ENCODE results near the gene MBD6. TPM values are rescaled to one million over a fixed set of nuclear protein-coding genes. Genes with fewer than 3 reads are reported as not detected.
A peak's percentile ranks its signal among the peaks of the same experiment; 100 is the strongest.
"Not testable (repeated sequence)": the region's sequence is repeated elsewhere in the genome, so short reads cannot be mapped to it uniquely, and the experiment has no call there.

The MBD6 gene
- polyA plus RNA-seq, 3 donors = 52.7 to 108 (median 65.9) TPM

DNA sequence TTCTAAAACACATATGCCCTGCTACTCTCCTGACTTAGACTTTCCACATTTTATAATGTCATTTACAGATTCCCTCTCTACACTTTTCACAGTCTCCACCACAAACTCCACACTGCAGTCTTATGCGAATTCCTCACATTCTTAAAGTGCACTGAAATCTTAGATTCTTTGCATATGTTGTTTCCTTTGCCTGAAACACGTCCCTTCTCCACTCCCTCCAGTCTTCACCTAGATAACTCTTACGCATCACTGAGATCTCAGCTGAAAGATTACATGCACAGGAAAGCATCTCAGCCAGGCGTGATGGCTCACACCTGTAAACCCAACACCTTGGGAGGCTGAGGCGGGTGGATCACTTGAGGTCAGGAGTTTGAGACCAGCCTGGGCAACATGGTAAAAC lies 39.2 kb upstream of the MBD6 start:
- DNase-seq (ENCODE audit: extremely low read depth in 1 of 11, low read depth in 9 of 11, low spot score in 4 of 11) = no peak

DNA sequence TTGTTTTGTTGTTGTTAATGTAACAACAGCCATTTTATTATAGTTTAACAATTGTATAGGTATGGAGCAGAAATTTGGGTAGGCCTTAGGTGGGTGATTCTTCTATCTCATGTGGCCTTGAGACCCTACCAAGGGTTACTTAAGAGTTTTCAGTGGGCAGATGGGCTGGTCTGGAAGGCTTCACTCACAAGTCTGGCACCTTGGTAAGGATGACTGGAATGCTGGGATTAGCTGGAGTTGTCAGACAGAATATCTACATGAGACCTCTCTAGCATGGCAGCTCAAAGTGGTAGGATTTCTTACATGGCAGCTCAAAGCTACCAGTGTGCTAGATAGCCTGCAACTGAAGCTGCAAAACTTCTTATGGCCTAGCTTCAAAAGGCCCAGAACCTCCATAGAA lies 36.9 kb upstream of the MBD6 start:
- DNase-seq (ENCODE audit: extremely low read depth in 1 of 11, low read depth in 9 of 11, low spot score in 4 of 11) = no peak

DNA sequence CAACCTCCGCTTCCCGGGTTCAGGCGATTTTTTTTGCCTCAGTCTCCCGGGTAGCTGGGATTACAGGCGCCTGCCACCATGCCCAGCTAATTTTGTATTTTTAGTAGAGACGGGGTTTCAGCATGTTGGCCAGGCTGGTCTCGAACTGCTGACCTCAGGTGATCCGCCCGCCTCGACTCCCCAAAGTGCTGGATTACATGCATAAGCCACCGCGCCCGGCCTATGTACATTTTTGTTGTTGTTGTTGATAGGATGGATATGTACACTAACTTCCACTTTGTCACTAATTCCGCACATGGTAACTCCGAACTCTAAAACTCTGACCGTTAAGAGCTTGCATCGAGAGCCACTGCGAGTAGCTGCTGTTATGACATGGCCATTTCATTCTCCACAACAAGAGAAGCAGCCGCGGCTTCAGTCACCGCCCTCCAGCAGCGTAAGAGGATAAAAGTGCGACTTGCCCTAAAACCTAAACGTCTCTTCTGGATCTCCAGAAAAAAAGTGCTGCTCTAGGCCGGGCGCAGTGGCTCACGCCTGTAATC lies 35.5 kb upstream of the MBD6 start:
- no peak for DNase-seq (ENCODE audit: extremely low read depth in 1 of 11, low read depth in 9 of 11, low spot score in 4 of 11)

DNA sequence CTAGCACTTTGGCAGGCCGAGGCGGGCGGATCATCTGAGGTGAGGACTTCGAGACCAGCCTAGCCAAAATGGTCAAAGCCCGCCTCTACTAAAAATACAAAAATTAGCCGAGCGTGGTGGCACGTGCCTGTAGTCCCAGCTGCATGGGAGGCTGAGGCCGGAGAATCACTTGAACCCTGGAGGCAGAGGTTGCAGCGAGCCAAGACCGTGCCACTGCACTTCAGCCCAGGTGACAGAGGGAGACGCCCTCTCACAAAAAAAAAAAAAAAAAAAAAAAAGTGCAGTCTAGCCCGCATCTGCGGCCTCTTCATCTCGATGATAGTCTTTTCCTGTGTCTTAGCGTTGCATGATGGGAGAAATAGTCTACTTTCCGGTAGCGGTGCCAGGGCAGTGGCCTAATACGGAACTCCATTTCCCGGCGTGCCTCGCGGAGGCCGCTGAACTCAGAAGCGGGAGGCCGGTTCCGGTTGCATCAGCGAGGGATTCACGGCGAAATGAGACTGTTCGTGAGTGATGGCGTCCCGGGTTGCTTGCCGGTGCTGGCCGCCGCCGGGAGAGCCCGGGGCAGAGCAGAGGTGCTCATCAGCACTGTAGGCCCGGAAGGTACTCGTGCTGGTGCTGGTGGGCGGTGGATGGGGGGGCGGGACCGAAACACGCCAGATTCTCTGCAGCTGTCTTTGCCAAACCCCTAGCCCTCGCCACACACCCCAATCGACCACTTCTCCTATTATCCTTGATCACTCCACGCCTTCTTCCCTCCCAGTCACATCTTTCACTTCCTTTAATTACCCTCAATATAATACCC lies 34.8 kb upstream of the MBD6 start, which contains the start of gene MARS1:
TSS of gene MARS1 (plus strand) at position 472 of the 805 bp plus-strand sequence. CDS start at position 495, 23 bp downstream.
- DNase-seq (ENCODE audit: extremely low read depth in 1 of 11, low read depth in 9 of 11, low spot score in 4 of 11) = peak; percentile 80 to 97 (median 92)

DNA sequence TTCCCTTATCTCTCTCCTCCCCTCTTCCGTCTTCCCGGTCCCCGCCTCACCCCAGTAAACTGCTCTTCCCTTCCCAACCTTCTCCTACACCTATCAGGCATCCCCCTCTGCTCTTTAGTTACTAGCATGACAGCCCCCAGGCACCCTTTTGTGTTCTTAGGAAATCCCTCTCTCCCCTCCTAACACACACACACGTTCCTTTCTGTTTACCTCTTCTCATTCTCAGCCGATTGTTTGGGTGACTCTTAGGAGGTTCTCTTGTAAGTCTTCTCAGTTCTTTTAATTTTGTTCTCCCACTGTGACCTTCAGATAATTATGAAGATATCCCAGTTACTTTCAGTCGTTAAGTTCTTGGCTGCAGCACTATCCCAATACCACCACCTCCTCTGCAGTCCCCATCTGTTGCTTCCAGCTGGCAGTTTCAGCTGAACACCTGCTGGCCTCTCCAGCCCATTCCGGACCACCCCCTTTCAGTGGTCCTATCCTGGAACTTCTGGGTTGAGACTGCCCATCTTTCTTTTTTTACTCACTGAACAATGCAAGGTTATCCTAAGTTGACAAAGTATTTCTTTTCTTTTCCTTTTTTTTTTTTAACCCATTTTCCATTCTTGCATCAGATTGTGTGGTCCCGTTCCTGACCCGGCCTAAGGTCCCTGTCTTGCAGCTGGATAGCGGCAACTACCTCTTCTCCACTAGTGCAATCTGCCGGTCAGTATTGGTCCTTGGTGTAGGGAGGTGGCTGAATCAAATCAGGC lies 34.0 kb upstream of the MBD6 start:
- no peak for DNase-seq (ENCODE audit: extremely low read depth in 1 of 11, low read depth in 9 of 11, low spot score in 4 of 11)

DNA sequence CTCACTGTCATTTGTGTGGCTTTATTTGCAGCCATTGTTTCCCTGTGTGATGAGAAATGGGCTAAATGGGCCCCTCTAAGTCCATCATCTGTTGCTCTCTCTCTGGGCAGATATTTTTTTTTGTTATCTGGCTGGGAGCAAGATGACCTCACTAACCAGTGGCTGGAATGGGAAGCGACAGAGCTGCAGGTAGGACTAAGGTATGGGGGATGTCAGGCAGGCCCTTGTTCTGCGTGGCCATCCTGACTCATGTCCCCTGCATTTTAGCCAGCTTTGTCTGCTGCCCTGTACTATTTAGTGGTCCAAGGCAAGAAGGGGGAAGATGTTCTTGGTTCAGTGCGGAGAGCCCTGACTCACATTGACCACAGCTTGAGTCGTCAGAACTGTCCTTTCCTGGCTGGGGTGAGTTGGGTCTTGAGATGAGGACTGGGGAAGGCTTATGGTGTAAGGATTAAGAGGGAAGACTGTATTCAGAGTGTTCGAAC lies 33.4 kb upstream of the MBD6 start:
- DNase-seq (ENCODE audit: extremely low read depth in 1 of 11, low read depth in 9 of 11, low spot score in 4 of 11) = no peak

DNA sequence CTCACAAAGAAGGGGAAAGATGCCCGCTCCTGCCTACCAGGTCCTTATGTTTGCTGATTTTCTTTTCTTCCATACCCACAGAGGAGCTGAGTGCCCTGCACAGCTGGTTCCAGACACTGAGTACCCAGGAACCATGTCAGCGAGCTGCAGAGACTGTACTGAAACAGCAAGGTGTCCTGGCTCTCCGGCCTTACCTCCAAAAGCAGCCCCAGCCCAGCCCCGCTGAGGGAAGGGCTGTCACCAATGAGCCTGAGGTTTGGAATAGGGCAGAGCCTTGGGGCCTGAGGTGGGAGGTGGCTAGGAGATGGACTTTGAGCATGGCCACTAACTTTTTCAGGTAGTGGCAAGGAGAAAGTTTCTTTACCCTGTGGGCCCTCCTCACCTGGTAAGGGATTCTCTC lies 32.5 kb upstream of the MBD6 start:
- DNase-seq (ENCODE audit: extremely low read depth in 1 of 11, low read depth in 9 of 11, low spot score in 4 of 11) = no peak

DNA sequence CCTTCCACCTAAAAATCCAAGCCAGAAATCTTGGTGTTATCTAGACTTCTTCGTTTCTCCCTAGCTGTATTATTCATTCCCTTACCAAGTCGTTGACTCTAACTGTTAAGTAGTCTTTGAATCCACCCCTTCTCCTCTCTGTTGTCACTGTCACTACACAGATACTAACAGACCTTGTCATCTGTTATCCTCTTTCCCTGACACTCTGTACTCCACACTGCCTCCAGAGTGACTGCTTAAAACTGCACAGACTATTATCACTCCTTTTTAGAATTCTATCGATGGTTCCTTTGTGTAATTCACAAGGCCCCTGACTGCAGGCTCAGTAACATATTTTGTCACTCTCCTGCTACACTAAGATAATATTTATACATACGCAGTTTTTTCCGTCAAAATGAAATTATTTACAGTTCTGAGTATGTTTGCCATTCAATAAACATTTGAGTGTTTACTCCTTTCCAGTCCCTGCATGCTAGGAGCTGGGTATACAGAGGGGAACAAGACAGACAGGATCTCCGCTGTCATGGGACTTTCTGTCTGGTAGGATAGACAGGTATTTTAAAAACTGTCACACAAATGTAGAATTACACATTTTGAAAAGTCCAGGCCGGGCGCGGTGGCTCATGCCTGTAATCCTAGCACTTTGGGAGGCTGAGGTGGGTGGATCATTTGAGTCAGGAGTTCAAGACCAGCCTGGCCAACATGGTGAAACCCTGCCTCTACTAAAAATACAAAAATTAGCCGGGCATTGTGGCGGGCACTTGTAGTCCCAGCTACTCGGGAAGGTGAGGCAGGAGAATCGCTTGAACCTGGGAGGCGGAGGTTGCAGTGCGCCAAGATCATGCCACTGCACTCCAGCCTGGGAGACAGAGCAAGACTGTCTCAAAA lies 31.0 kb upstream of the MBD6 start:
- no peak for DNase-seq (ENCODE audit: extremely low read depth in 1 of 11, low read depth in 9 of 11, low spot score in 4 of 11)

DNA sequence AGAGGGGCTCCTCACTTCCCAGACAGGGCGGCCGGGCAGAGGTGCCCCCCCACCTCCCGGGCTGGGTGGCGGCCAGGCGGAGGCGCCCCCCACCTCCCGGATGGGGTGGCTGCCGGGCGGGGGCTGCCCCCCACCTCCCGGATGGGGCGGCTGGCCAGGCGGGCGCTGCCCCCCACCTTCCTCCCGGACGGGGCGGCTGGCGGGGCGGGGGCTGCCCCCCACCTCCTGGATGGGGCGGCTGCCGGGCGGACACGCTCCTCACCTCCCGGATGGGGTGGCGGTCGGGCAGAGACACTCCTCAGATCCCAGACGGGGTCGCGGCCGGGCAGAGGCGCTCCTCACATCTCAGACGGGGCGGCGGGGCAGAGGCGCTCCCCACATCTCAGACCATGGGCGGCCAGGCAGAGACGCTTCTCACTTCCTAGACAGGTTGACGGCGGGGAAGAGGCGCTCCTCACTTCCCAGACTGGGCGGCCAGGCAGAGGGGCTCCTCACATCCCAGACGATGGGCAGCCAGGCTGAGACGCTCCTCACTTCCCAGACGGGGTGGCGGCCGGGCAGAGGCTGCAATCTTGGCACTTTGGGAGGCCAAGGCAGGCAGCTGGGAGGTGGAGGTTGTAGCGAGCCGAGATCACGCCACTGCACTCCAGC lies 27.4 kb upstream of the MBD6 start:
- not testable (repeated sequence) for DNase-seq (ENCODE audit: extremely low read depth in 1 of 11, low read depth in 9 of 11, low spot score in 4 of 11)

DNA sequence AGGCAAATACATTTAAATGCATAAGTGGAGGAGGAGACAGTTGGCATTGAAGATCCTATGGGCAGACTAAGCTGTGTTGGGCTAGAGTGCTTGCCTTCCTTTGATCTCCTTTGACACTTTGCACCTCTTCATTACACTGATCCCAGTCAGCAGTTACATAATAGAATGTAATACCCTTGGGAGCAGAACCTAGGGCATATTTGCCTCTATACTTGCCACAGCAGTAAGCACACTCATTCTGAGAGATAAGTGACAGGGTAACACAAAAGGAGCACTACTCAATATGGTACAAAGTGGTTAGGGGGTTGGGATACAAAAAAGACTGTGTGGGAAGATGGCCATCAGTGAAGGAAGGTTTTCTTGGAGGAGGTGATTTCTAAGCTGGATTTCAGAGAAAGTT lies 25.8 kb upstream of the MBD6 start:
- DNase-seq (ENCODE audit: extremely low read depth in 1 of 11, low read depth in 9 of 11, low spot score in 4 of 11) = no peak

DNA sequence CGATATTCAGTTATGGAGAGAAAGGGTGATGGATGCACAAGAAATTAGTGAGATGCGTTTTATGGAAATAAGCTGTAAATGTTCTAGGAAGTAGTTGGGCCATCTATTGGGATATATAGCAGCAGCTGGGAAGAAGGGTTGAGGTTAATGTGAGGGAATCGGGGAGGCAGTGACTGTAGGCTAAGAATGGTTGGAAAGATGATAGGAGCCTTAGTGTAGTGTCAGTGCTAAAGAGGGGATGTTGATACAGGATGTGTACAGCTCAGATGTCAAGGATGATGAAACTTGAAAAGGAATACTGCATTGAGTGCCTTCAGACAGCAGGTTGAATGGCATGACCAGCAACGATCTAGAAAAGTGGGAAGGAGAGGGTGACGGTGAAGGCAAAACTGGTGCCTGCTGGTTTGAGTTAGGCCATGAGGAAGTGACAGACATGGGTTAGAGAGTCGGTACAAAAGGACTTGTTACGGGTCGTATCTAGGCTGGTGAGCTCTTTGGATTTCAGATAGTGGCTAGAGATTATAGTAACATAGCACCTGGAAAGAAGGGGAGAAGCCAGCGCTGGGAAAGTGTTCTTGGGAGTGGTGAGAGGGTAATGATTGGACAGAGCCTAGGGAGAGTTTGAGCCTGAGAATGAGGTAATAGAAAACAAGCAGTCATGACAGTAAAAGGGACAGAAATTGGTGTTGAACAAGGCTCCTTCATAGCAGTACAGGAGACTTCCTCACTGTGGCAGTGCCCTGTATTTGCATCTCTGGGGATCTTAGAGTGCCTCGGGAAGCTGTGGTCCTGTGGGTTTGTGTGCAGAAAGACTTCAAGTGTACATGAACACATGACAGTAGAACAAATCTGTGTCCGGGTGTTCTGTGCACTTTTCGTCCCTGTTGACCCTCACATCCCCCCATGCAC lies 25.1 kb upstream of the MBD6 start:
- no peak for DNase-seq (ENCODE audit: extremely low read depth in 1 of 11, low read depth in 9 of 11, low spot score in 4 of 11)

DNA sequence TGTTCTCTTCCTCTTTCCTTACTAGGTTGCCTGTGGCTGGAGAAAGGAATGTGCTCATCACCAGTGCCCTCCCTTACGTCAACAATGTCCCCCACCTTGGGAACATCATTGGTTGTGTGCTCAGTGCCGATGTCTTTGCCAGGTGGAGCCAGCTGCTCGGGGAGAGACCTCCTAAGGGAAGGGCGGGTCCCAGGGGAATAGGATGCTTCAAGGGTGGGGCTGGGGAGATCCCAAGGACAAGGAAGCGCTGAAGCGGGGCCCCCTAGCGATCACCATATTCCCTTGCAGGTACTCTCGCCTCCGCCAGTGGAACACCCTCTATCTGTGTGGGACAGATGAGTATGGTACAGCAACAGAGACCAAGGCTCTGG lies 24.5 kb upstream of the MBD6 start:
- no peak for DNase-seq (ENCODE audit: extremely low read depth in 1 of 11, low read depth in 9 of 11, low spot score in 4 of 11)

DNA sequence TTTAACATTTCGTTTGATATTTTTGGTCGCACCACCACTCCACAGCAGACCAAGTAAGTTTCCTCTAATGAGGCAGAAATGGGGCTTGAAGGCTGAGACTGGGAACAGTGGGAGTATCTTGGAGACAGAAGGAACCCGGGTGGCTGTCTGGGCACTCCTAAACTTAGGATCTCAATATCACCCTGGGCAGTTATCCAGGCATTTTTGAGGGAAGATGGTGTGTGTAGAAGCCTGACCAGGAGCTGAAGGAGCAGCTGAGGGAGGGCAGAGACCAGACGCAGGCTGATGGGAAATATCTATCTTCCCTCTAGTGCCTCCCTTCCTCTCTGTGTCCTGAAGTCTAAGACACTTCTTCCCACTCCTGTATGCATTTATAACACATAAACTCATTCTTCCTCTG lies 24.1 kb upstream of the MBD6 start:
- no peak for DNase-seq (ENCODE audit: extremely low read depth in 1 of 11, low read depth in 9 of 11, low spot score in 4 of 11)

DNA sequence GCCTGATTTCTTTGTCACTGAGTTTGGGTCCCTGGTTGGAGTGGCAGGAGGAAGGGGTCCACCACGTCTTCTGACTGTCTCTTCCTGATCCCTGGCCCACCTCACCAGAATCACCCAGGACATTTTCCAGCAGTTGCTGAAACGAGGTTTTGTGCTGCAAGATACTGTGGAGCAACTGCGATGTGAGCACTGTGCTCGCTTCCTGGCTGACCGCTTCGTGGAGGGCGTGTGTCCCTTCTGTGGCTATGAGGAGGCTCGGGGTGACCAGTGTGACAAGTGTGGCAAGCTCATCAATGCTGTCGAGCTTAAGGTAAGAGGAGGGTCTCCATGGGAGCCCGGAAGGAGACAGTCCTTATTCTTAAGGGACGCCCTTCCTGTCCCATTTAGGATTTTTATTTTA lies 22.4 kb upstream of the MBD6 start:
- no peak for DNase-seq (ENCODE audit: extremely low read depth in 1 of 11, low read depth in 9 of 11, low spot score in 4 of 11)

DNA sequence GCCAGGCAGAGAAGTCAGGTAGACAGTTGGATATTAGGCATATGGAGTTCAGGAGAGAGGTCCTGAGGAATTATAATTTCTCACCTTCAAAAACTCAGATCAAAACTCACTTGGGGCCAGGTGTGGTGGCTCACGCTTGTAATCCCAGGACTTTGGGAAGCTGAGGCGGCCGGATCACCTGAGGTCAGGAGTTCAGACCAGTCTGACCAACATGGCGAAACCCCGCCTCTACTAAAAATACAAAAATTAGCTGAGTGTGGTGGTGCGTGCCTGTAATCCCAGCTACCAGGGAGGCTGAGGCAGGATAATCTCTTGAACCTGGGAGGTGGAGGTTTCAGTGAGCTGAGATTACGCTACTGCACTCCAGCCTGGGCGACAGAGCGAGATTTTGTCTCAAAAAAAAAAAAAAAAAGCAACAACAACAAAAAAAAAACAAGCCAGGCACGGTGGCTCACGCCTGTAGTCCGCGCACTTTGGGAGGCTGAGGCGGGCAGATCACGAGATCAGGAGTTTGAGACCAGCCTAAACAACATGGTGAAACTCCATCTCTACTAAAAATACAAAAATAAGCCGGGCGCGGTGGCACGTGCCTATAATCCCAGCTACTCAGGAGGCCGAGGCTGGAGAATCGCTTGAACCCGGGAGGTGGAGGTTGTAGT lies 20.2 kb upstream of the MBD6 start:
- DNase-seq (ENCODE audit: extremely low read depth in 1 of 11, low read depth in 9 of 11, low spot score in 4 of 11) = not testable (repeated sequence)

DNA sequence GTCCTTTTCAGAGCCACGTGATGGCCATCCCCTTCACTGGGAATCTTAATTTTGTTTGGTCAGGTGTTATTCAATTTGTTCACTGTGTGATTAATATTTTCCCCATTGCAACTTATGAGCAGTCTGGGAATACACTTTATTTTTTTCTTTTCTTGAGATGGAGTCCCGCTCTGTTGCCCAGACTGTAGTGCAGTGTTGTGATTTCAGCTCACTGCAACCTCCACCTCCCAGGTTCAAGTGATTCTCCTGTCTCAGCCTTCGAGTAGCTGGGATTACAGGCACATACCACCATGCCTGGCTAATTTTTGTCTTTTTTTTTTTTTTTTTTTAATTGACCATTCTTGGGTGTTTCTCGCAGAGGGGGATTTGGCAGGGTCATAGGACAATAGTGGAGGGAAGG lies 16.1 kb upstream of the MBD6 start:
- not testable (repeated sequence) for DNase-seq (ENCODE audit: extremely low read depth in 1 of 11, low read depth in 9 of 11, low spot score in 4 of 11)

DNA sequence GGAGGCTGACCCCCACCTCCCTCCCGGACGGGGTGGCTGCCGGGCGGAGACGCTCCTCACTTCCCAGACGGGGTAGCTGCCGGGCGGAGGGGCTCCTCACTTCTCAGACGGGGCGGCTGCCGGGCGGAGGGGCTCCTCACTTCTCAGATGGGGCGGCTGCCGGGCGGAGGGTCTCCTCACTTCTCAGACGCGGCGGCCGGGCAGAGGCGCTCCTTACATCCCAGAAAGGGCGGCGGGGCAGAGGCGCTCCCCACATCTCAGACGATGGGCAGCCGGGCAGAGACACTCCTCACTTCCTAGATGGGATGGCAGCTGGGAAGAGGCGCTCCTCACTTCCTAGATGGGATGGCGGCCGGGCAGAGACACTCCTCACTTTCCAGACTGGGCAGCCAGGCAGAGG lies 14.8 kb upstream of the MBD6 start:
- DNase-seq (ENCODE audit: extremely low read depth in 1 of 11, low read depth in 9 of 11, low spot score in 4 of 11) = not testable (repeated sequence)

Data from renal cortex interstitium (tissue), 11 donors.